ENCODE measurements around the gene FHL2. TPM values are rescaled to one million over a fixed set of nuclear protein-coding genes. Genes with fewer than 3 reads are reported as not detected.
A peak's percentile ranks its signal among the peaks of the same experiment; 100 is the strongest.

The FHL2 gene
- total and polyA plus RNA-seq, 2 of the 13 experiments (the other 11 are each of a cell fraction or from before 2014, with no cell fraction given): 1.9 to 74.8 TPM

GRCh38 chr2:105337122-105338019 lies 61.5 kb downstream of the FHL2 start, which contains the start of gene C2orf49 (continued):
- TF ChIP-seq, protein P1, sequence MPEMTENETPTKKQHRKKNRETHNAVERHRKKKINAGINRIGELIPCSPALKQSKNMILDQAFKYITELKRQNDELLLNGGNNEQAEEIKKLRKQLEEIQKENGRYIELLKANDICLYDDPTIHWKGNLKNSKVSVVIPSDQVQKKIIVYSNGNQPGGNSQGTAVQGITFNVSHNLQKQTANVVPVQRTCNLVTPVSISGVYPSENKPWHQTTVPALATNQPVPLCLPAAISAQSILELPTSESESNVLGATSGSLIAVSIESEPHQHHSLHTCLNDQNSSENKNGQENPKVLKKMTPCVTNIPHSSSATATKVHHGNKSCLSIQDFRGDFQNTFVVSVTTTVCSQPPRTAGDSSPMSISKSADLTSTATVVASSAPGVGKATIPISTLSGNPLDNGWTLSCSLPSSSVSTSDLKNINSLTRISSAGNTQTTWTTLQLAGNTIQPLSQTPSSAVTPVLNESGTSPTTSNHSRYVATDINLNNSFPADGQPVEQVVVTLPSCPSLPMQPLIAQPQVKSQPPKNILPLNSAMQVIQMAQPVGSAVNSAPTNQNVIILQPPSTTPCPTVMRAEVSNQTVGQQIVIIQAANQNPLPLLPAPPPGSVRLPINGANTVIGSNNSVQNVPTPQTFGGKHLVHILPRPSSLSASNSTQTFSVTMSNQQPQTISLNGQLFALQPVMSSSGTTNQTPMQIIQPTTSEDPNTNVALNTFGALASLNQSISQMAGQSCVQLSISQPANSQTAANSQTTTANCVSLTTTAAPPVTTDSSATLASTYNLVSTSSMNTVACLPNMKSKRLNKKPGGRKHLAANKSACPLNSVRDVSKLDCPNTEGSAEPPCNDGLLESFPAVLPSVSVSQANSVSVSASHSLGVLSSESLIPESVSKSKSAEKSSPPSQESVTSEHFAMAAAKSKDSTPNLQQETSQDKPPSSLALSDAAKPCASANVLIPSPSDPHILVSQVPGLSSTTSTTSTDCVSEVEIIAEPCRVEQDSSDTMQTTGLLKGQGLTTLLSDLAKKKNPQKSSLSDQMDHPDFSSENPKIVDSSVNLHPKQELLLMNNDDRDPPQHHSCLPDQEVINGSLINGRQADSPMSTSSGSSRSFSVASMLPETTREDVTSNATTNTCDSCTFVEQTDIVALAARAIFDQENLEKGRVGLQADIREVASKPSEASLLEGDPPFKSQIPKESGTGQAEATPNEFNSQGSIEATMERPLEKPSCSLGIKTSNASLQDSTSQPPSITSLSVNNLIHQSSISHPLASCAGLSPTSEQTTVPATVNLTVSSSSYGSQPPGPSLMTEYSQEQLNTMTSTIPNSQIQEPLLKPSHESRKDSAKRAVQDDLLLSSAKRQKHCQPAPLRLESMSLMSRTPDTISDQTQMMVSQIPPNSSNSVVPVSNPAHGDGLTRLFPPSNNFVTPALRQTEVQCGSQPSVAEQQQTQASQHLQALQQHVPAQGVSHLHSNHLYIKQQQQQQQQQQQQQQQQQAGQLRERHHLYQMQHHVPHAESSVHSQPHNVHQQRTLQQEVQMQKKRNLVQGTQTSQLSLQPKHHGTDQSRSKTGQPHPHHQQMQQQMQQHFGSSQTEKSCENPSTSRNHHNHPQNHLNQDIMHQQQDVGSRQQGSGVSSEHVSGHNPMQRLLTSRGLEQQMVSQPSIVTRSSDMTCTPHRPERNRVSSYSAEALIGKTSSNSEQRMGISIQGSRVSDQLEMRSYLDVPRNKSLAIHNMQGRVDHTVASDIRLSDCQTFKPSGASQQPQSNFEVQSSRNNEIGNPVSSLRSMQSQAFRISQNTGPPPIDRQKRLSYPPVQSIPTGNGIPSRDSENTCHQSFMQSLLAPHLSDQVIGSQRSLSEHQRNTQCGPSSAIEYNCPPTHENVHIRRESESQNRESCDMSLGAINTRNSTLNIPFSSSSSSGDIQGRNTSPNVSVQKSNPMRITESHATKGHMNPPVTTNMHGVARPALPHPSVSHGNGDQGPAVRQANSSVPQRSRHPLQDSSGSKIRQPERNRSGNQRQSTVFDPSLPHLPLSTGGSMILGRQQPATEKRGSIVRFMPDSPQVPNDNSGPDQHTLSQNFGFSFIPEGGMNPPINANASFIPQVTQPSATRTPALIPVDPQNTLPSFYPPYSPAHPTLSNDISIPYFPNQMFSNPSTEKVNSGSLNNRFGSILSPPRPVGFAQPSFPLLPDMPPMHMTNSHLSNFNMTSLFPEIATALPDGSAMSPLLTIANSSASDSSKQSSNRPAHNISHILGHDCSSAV (CRISPR knock-in tag; IDR thresholded peaks at IDR 0.05; ENCODE audit: borderline replicate concordance): no peak
- TF ChIP-seq, protein P2, sequence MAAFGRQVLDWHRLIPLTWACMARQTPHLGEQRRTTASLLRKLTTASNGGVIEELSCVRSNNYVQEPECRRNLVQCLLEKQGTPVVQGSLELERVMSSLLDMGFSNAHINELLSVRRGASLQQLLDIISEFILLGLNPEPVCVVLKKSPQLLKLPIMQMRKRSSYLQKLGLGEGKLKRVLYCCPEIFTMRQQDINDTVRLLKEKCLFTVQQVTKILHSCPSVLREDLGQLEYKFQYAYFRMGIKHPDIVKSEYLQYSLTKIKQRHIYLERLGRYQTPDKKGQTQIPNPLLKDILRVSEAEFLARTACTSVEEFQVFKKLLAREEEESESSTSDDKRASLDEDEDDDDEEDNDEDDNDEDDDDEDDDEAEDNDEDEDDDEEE (CRISPR knock-in tag; IDR thresholded peaks at IDR 0.05): no peak
- TF ChIP-seq ZNF18 (CRISPR knock-in tag; IDR thresholded peaks at IDR 0.05; ENCODE audit: insufficient replicate concordance) (no peak), ZFP36L1 (CRISPR knock-in tag; IDR thresholded peaks at IDR 0.05) (0 out of 2 replicates have a peak, but pooled peaks have one; percentile 4), GABPB1 (CRISPR knock-in tag; IDR thresholded peaks at IDR 0.05) (peak; percentile 98), RAD21 (CRISPR knock-in tag; IDR thresholded peaks at IDR 0.05) (no peak), EZH2 (conservative IDR thresholded peaks at IDR 0.05; ENCODE audit: low read depth, low read length) (no peak), ZSCAN30 (CRISPR knock-in tag; IDR thresholded peaks at IDR 0.05) (no peak), ZNF773 (CRISPR knock-in tag; IDR thresholded peaks at IDR 0.05; ENCODE audit: borderline replicate concordance) (no peak)
- TF ChIP-seq, protein P3, sequence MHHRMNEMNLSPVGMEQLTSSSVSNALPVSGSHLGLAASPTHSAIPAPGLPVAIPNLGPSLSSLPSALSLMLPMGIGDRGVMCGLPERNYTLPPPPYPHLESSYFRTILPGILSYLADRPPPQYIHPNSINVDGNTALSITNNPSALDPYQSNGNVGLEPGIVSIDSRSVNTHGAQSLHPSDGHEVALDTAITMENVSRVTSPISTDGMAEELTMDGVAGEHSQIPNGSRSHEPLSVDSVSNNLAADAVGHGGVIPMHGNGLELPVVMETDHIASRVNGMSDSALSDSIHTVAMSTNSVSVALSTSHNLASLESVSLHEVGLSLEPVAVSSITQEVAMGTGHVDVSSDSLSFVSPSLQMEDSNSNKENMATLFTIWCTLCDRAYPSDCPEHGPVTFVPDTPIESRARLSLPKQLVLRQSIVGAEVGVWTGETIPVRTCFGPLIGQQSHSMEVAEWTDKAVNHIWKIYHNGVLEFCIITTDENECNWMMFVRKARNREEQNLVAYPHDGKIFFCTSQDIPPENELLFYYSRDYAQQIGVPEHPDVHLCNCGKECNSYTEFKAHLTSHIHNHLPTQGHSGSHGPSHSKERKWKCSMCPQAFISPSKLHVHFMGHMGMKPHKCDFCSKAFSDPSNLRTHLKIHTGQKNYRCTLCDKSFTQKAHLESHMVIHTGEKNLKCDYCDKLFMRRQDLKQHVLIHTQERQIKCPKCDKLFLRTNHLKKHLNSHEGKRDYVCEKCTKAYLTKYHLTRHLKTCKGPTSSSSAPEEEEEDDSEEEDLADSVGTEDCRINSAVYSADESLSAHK (CRISPR knock-in tag; IDR thresholded peaks at IDR 0.05; ENCODE audit: borderline replicate concordance): no peak
- TF ChIP-seq, protein P4, sequence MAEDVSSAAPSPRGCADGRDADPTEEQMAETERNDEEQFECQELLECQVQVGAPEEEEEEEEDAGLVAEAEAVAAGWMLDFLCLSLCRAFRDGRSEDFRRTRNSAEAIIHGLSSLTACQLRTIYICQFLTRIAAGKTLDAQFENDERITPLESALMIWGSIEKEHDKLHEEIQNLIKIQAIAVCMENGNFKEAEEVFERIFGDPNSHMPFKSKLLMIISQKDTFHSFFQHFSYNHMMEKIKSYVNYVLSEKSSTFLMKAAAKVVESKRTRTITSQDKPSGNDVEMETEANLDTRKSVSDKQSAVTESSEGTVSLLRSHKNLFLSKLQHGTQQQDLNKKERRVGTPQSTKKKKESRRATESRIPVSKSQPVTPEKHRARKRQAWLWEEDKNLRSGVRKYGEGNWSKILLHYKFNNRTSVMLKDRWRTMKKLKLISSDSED (CRISPR knock-in tag; IDR thresholded peaks at IDR 0.05): no peak

Data from HepG2 (cell line).